Ishikawa (cell line): ENCODE results near the gene LPP.

Experiments
- CEBPB ChIP-seq: IDR thresholded peaks from 2 replicates; pipeline ENCODE4 v1.6.1; 2012
- EGR1 ChIP-seq: IDR thresholded peaks from 2 replicates; pipeline ENCODE4 v1.6.1; 2012
- NFIC ChIP-seq: IDR thresholded peaks from 2 replicates; pipeline ENCODE4 v1.6.1; 2012

DNA sequence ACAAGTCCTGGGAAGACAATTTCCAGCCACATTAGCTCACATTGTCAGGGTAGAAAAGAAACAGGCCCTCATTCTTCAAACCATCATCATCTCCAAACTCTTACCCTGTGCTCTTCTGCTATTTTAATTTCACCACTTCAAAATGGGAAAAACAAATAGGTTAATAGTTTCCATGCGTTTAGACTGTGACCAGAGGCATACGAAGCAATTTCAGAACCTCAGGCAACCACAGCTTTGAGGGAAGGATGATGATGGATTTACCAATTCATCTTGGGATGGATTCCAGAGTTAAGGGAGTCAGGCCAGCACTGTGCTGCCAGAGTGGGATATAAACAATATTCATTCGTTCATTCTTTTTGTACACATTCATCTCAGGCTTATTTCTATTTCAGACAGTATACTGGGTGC lies 710.0 kb downstream of the LPP start:
- no peak for TF ChIP-seq CEBPB
- TF ChIP-seq EGR1: no peak
- no peak for TF ChIP-seq NFIC
